HepG2 (cell line): ENCODE measurements around the gene EPB41L3. TPM values are rescaled to one million over a fixed set of nuclear protein-coding genes. Genes with fewer than 3 reads are reported as not detected.

ENCODE experiments used
- FOXK1 ChIP-seq: sonication (generic); formaldehyde crosslinking; IDR thresholded peaks from 2 replicates; pipeline ENCODE4 v1.4.0; 2020; ENCODE audit warnings: low read depth, missing genetic modification reagents, borderline replicate concordance
- FUBP1 ChIP-seq: sonication (generic); formaldehyde crosslinking; IDR thresholded peaks from 2 replicates; pipeline ENCODE4 v1.5.1; 2020; ENCODE audit warnings: missing genetic modification reagents, mild to moderate bottlenecking, borderline replicate concordance
- GFI1 ChIP-seq: sonication (generic); formaldehyde crosslinking; IDR thresholded peaks from 2 replicates; pipeline ENCODE4 v1.5.0; 2020; ENCODE audit warnings: missing genetic modification reagents, mild to moderate bottlenecking, borderline replicate concordance
- KLF11 ChIP-seq: IDR thresholded peaks from 2 replicates; pipeline ENCODE4 v1.6.1; 2016; ENCODE audit warnings: missing compliant biosample characterization
- POLR2AphosphoS5 ChIP-seq: IDR thresholded peaks from 2 replicates; pipeline ENCODE4 v1.6.1; 2012; ENCODE audit warnings: low read depth, low read length
- SAFB2 ChIP-seq: sonication (generic); formaldehyde crosslinking; IDR thresholded peaks from 2 replicates; pipeline ENCODE4 v1.5.1; 2020; ENCODE audit warnings: missing genetic modification reagents, low read depth, mild to moderate bottlenecking, borderline replicate concordance
- TOE1 ChIP-seq: sonication (generic); formaldehyde crosslinking; IDR thresholded peaks from 2 replicates; pipeline ENCODE4 v1.4.0; 2020; ENCODE audit warnings: mild to moderate bottlenecking, missing genetic modification reagents
- TRIM24 ChIP-seq: sonication (generic); formaldehyde crosslinking; IDR thresholded peaks from 2 replicates; pipeline ENCODE4 v1.8.0; 2022; ENCODE audit warnings: mild to moderate bottlenecking, missing genetic modification reagents
- XBP1 ChIP-seq: sonication (generic); formaldehyde crosslinking; IDR thresholded peaks from 2 replicates; pipeline ENCODE4 v1.5.0; 2020; ENCODE audit warnings: missing genetic modification reagents
- ZBTB40 ChIP-seq, 2 experiments: fragments of 450-650 bp in 1 of 2; sonication (generic) in 1 of 2; formaldehyde crosslinking in 1 of 2; IDR thresholded peaks; 2 replicates each; pipeline versions ENCODE4 v1.6.1 to v1.8.0; 2016 to 2022; ENCODE audit warnings: antibody characterized with exemption in 1 of 2, mild to moderate bottlenecking in 1 of 2, missing genetic modification reagents in 1 of 2
- ZFP36L2 ChIP-seq: sonication (generic); formaldehyde crosslinking; IDR thresholded peaks from 2 replicates; pipeline ENCODE4 v1.4.0; 2020; ENCODE audit warnings: missing genetic modification reagents
- ZNF552 ChIP-seq: sonication (generic); formaldehyde crosslinking; IDR thresholded peaks from 2 replicates; pipeline ENCODE4 v1.9.0; 2022; ENCODE audit warnings: missing genetic modification reagents, mild to moderate bottlenecking, borderline replicate concordance
- ZNF788 ChIP-seq: sonication (generic); formaldehyde crosslinking; IDR thresholded peaks from 2 replicates; pipeline ENCODE4 v1.5.0; 2020; ENCODE audit warnings: mild to moderate bottlenecking, missing genetic modification reagents, borderline replicate concordance
- polyA plus RNA-seq, 8 experiments: library from polyadenylated mRNA; depleted of rRNA in 3 of 8; stranded (reverse) in 7 of 8; unstranded in 1 of 8; fragments of >200 nt; fragmentation: Illumina TruSeq in 4 of 8; extraction: Trizol in 4 of 8; gene quantifications; 2 replicates each; pipeline versions ENCODE4 v1.2.1 to v1.2.3, GENCODE V29; 2011 to 2016; ENCODE audit warnings: low read depth in 4 of 8, missing spikeins in 1 of 8, mixed read lengths in 1 of 8; ENCODE audit not compliant: insufficient read depth in 1 of 8
- total RNA-seq, 5 experiments: library from RNA; depleted of rRNA; stranded (reverse); fragments of >200 nt; fragmentation: Illumina TruSeq; extraction: Trizol; gene quantifications; 2 replicates each; pipeline ENCODE4 v1.2.3, GENCODE V29; 2016; ENCODE audit warnings: low read depth in 1 of 5
- TF ChIP-seq, protein P1 (sequence below): sonication (generic); formaldehyde crosslinking; IDR thresholded peaks from 2 replicates; pipeline ENCODE4 v1.8.1; 2023; ENCODE audit warnings: mild to moderate bottlenecking, inconsistent platforms, moderate library complexity, missing genetic modification reagents, borderline replicate concordance

The EPB41L3 gene
- total and polyA plus RNA-seq, 2 of the 13 experiments (the other 11 are each of a cell fraction or from before 2014, with no cell fraction given) = not detected

- TF ChIP-seq ZBTB40 (IDR thresholded peaks at IDR 0.05) (no peak), ZBTB40 (CRISPR knock-in tag; IDR thresholded peaks at IDR 0.05) (no peak), TRIM24 (CRISPR knock-in tag) (no peak), KLF11 (CRISPR knock-in tag) (no peak), POLR2AphosphoS5 (no peak), FOXK1 (peak; percentile 17; the same call in 1 of the 2 replicates), XBP1 (CRISPR knock-in tag) (no peak), GFI1 (CRISPR knock-in tag) (no peak), TOE1 (CRISPR knock-in tag) (no peak), FUBP1 (CRISPR knock-in tag) (no peak), SAFB2 (CRISPR knock-in tag) (no peak), ZNF788 (CRISPR knock-in tag) (no peak), ZNF552 (CRISPR knock-in tag) (no peak), ZFP36L2 (no peak)
- TF ChIP-seq, protein P1, sequence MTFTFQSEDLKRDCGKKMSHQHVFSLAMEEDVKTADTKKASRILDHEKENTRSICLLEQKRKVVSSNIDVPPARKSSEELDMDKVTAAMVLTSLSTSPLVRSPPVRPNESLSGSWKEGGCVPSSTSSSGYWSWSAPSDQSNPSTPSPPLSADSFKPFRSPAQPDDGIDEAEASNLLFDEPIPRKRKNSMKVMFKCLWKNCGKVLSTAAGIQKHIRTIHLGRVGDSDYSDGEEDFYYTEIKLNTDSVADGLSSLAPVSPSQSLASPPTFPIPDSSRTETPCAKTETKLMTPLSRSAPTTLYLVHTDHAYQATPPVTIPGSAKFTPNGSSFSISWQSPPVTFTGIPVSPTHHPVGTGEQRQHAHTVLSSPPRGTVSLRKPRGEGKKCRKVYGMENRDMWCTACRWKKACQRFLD (CRISPR knock-in tag) = no peak
Observed at GRCh38 chr18:5370332-5370731, 173.5 kb downstream of the EPB41L3 start (continued).
